Transverse colon (tissue), 4 donors: ENCODE measurements around the gene FILIP1L. TPM values are rescaled to one million over a fixed set of nuclear protein-coding genes. Genes with fewer than 3 reads are reported as not detected.

Source experiments
- DNase-seq: peaks from one replicate; pipeline ENCODE4 v3.0.0-alpha.2; 2019
- H3K27ac ChIP-seq, 4 donors: fragments of 200-600 bp; sonication (generic); 2 replicates each; pipeline ENCODE4 v1.5.1; 2016 to 2018; ENCODE audit warnings: inconsistent platforms in 4 of 4
- H3K27me3 ChIP-seq: fragments of 200-600 bp; sonication (generic); 2 replicates; pipeline ENCODE4 v1.5.1; 2017; ENCODE audit warnings: inconsistent platforms
- H3K36me3 ChIP-seq, 4 donors: fragments of 200-600 bp; sonication (generic); 2 replicates each; pipeline ENCODE4 v1.5.1; 2017 to 2019; ENCODE audit warnings: inconsistent platforms in 4 of 4
- H3K4me1 ChIP-seq, 4 donors: fragments of 200-600 bp; sonication (generic); 2 replicates each; pipeline ENCODE4 v1.5.1; 2017 to 2020; ENCODE audit warnings: inconsistent platforms in 4 of 4
- H3K4me3 ChIP-seq, 4 donors: fragments of 200-600 bp; sonication (generic); 1 replicate in 1 of 4; 2 replicates in 3 of 4; pipeline versions ENCODE4 v1.5.1 to v1.6.1; 2017 to 2019; ENCODE audit warnings: inconsistent platforms in 4 of 4
- H3K9me3 ChIP-seq, 2 donors: fragments of 200-600 bp; sonication (generic); 2 replicates each; pipeline ENCODE4 v1.5.1; 2017 to 2019; ENCODE audit warnings: inconsistent platforms in 2 of 2
- EP300 ChIP-seq: sonication (generic); formaldehyde crosslinking; IDR thresholded peaks from one replicate; pipeline ENCODE4 v1.6.1; 2017; ENCODE audit warnings: antibody characterized with exemption, low read depth
- POLR2A ChIP-seq: fragments of 450-650 bp; IDR thresholded peaks from one replicate; pipeline ENCODE4 v1.6.1; 2016; ENCODE audit warnings: antibody characterized with exemption, mild to moderate bottlenecking, moderate library complexity
- POLR2AphosphoS5 ChIP-seq, 3 donors: sonication (generic); formaldehyde crosslinking; IDR thresholded peaks; one replicate each; pipeline ENCODE4 v1.6.1; 2016; ENCODE audit warnings: antibody characterized with exemption in 3 of 3
- WGBS, 2 donors: methylation state at CpG; one replicate each; pipeline ENCODE4 v1.1.5; 2018; ENCODE audit warnings: low coverage in 1 of 2; 5-methylcytosine and 5-hydroxymethylcytosine counted together
- in situ Hi-C, 4 donors: fragments of 200-750 bp; cut with MboI; loops; one replicate each; pipeline versions ENCODE4 v1.15.0 to v1.15.1; 2017; ENCODE audit warnings: low sequenced_read_pairs in 3 of 4, low pct_ligation_motif_present in 1 of 4, low pct_unique_long_range_greater_than_20kb in 1 of 4
- intact Hi-C: fragments of 100-400 bp; cut with DNase I; formaldehyde crosslinking; loops from one replicate; pipeline ENCODE4 v1.15.1; 2023; ENCODE audit warnings: low total_unique reads
- total RNA-seq, 4 donors: library from RNA; depleted of rRNA; stranded (reverse); fragments of >200 nt; gene quantifications; one replicate each; pipeline ENCODE4 v1.1.0, GENCODE V29; 2016
- TF ChIP-seq, protein P1 (sequence below), 5 experiments: fragments of 200-600 bp in 3 of 5; fragments of 450-650 bp in 2 of 5; sonication (generic) in 3 of 5; IDR thresholded peaks; 1 replicate in 2 of 5; 2 replicates in 3 of 5; pipeline ENCODE4 v1.5.1; 2016 to 2017; ENCODE audit warnings: antibody characterized with exemption in 5 of 5, inconsistent platforms in 3 of 5, mild to moderate bottlenecking in 2 of 5, moderate library complexity in 1 of 5

The FILIP1L gene
- total RNA-seq, 4 donors from 2014 or later, result 12.3 to 38.2 (median 26.9) TPM

DNA sequence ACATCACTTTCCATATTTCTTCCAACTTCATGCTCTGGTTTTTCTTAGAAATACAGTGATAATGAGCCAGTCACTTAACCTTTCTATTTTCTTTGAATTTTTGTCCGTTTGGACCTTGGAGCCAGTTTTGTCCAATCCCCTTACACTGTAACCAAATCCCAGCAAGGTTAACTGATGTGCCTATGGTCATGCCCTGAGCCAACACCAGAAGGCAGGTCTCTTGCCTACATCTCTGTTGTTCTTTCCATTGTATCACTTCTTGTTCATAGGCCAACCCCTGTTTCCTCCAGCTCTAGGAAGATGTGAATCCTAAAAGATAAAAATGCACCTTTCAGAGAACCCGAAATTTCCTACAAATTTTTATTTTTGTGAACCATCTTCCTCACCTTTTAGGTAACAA is 174.0 kb downstream of the FILIP1L start:
- DNase-seq, result no peak
- H3K4me1 ChIP-seq, result peaks cover 14 to 57% (median 19%) of the 10 kb centered on the region in 4 donors
- in situ Hi-C loops, result no loop called here
- intact Hi-C loops, result no loop called here
- H3K36me3 ChIP-seq, result no peaks in the 10 kb centered on the region
- TF ChIP-seq POLR2AphosphoS5 (IDR thresholded peaks at IDR 0.05), result no peak
- no peak for TF ChIP-seq POLR2A
- TF ChIP-seq EP300, result no peak
- TF ChIP-seq, protein P1, sequence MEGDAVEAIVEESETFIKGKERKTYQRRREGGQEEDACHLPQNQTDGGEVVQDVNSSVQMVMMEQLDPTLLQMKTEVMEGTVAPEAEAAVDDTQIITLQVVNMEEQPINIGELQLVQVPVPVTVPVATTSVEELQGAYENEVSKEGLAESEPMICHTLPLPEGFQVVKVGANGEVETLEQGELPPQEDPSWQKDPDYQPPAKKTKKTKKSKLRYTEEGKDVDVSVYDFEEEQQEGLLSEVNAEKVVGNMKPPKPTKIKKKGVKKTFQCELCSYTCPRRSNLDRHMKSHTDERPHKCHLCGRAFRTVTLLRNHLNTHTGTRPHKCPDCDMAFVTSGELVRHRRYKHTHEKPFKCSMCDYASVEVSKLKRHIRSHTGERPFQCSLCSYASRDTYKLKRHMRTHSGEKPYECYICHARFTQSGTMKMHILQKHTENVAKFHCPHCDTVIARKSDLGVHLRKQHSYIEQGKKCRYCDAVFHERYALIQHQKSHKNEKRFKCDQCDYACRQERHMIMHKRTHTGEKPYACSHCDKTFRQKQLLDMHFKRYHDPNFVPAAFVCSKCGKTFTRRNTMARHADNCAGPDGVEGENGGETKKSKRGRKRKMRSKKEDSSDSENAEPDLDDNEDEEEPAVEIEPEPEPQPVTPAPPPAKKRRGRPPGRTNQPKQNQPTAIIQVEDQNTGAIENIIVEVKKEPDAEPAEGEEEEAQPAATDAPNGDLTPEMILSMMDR (IDR thresholded peaks at IDR 0.05), result no peak
- WGBS, 2 donors, result 86 to 89% methylated on average over 2 of the region's 2 CpGs
- H3K9me3 ChIP-seq, result no peaks in the 10 kb centered on the region
- no peaks in the 10 kb centered on the region for H3K27me3 ChIP-seq
- H3K27ac ChIP-seq, result peak overlapping the region; percentile 43 to 64 (median 52)
- no peak overlapping the region for H3K4me3 ChIP-seq

DNA sequence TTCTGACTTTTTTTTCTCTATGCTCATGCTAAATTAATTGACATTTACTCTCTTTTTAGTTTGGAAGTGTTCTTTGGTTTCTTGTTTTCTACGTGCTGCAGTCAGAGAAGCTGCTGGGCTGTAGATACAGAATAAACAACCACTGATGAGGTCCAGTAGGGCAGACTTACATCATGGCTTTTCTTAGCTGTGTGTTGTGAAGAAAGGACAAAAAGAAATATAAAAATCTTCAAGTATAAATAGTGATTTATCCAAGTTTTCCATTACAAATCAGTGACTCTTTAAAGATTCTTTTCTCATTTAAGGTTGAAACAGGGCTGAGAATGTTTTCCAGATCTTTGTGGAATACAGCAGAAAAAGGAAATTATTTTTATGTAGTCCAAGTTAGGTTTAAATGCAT is 174.4 kb downstream of the FILIP1L start:
- H3K9me3 ChIP-seq, result no peaks in the 10 kb centered on the region
- no peaks in the 10 kb centered on the region for H3K36me3 ChIP-seq
- intact Hi-C loops, result no loop called here
- no peak overlapping the region for H3K4me3 ChIP-seq
- peaks cover 9 to 57% (median 16%) of the 10 kb centered on the region in 4 donors for H3K4me1 ChIP-seq
- DNase-seq, result no peak
- TF ChIP-seq EP300 (no peak), POLR2A (no peak), POLR2AphosphoS5 (IDR thresholded peaks at IDR 0.05) (no peak)
- TF ChIP-seq, protein P1 (IDR thresholded peaks at IDR 0.05), result no peak
- no peaks in the 10 kb centered on the region for H3K27me3 ChIP-seq
- in situ Hi-C loops, result no loop called here
- peak overlapping the region; percentile 43 to 64 (median 52) for H3K27ac ChIP-seq
- WGBS, 2 donors, result 53 to 63% methylated on average over 1 of the region's 1 CpG

DNA sequence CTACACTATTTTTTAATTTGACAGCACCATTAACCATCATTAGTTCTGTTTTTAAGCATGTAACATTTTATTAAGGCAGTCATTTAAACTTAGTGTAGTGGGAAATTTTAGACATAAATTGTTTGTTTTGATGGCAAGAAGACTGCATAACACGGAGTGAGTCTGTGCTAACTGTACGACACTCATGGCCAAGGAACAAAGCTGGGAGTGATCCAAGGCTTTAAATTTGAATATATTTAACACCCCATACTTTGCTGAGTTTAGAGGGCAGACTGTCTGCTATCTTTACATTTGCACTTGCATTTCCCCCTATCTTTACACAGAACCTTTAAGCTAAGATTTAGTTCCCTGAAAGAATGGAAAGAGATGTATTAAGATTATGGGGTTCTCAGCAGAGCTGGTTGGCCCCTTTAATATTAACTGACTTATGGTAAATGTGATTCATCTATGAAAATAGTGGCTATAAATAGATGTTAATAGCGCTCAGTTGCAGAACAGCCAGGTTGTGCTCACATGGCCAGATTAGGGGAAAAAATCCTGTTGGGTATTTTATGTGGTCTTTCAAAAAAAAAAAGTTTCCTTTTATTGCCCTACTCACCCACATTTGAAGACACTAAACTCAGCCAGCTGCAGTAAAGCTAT is 175.9 kb downstream of the FILIP1L start:
- WGBS, 2 donors, result 66 to 70% methylated on average over 2 to 3 of the region's 3 CpGs
- DNase-seq, result no peak
- intact Hi-C loops, result no loop called here
- H3K27ac ChIP-seq, result peak overlapping the region; percentile 43 to 64 (median 52)
- no peaks in the 10 kb centered on the region for H3K27me3 ChIP-seq
- H3K4me1 ChIP-seq, result peaks cover 9 to 51% (median 13%) of the 10 kb centered on the region in 4 donors
- H3K9me3 ChIP-seq, result no peaks in the 10 kb centered on the region
- in situ Hi-C loops, result no loop called here
- no peak overlapping the region for H3K4me3 ChIP-seq
- H3K36me3 ChIP-seq, result no peaks in the 10 kb centered on the region
- TF ChIP-seq EP300, result no peak
- TF ChIP-seq POLR2A, result no peak
- no peak for TF ChIP-seq POLR2AphosphoS5 (IDR thresholded peaks at IDR 0.05)
- TF ChIP-seq, protein P1 (IDR thresholded peaks at IDR 0.05), result no peak

DNA sequence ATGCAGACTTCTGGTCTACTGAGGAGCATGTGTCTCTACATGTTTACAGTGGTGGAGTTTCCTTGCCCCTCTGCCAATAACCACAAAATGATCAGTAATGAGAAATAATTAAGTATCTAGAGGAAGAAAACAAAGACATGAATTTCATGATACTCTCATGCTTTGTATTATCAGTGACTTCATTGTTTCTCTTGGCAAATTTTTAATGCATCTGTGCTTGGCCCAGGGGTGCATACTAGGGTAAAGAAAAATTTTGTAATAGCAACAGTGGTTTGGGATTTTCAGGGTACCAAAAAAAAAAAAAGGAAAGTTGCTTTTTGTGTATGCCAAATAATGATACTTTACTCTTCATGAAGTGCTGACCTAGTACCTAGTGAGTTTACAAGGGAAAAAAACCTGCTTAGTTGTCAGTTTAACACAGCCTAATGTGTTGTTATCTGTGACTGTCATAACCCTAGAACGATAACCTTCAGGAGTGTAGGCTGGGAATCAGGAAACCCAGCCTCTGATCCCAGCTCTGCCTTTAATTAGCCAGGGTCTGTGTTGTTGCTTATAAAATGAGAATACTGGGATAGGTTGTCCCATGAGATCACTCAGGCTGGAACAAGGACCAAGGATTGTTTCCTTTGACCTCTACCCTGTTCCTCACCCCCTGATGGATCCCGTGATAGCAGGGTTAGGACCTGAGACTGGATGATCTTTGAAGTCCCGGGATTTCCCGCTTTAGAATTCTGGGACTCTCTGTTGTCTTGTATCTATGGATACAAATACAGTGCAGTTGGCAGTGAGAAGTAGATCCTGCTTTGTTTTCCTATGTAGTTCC is 179.1 kb downstream of the FILIP1L start:
- Histone ChIP-seq H3K4me1 (peaks cover 9 to 49% (median 14%) of the 10 kb centered on the region in 4 donors), H3K4me3 (no peak overlapping the region), H3K27me3 (no peaks in the 10 kb centered on the region), H3K27ac (peak overlapping the region in 3 of 4 donors; percentile 26 to 45 (median 30)), H3K9me3 (no peaks in the 10 kb centered on the region), H3K36me3 (no peaks in the 10 kb centered on the region)
- intact Hi-C loops (no loop called here), in situ Hi-C loops (no loop called here)
- TF ChIP-seq POLR2AphosphoS5 (IDR thresholded peaks at IDR 0.05), result peak in 1 of 3 donors; percentile 12
- TF ChIP-seq EP300, result no peak
- TF ChIP-seq, protein P1 (IDR thresholded peaks at IDR 0.05), result no peak
- no peak for TF ChIP-seq POLR2A
- no peak for DNase-seq
- WGBS, 2 donors, result 25 to 31% methylated on average over 2 to 4 of the region's 4 CpGs
